Measurements from ENCODE around the gene MOCOS. TPM values are rescaled to one million over a fixed set of nuclear protein-coding genes. Genes with fewer than 3 reads are reported as not detected.

Gene MOCOS
- polyA plus RNA-seq, 1 donor (not counting 4 experiments of a cell fraction or from before 2014, with no cell fraction given) = 2.8 TPM

- Histone ChIP-seq H3K27me3 (ENCODE audit: control insufficient read depth, extremely low read depth, insufficient read depth, low read length) (no peaks in the 10 kb centered on the region), H3K4me2 (ENCODE audit: control insufficient read depth, extremely low read depth, insufficient read depth, low read depth, low read length) (no peak overlapping the region), H3K9ac (ENCODE audit: control insufficient read depth, extremely low read depth, insufficient read depth, low read length) (no peak overlapping the region), H3K27ac (ENCODE audit: control insufficient read depth, insufficient read depth, low read length) (no peak overlapping the region), H3K9me3 (ENCODE audit: control insufficient read depth, low read depth, low read length) (no peaks in the 10 kb centered on the region), H4K20me1 (ENCODE audit: control insufficient read depth, extremely low read depth, insufficient read depth, low read length) (no peaks in the 10 kb centered on the region), H3K9me1 (ENCODE audit: control insufficient read depth, extremely low read depth, insufficient read depth, low read length) (no peaks in the 10 kb centered on the region), H3K4me1 (ENCODE audit: control insufficient read depth, extremely low read depth, insufficient read depth, low read length) (peaks cover 12% of the 10 kb centered on the region), H3K36me3 (ENCODE audit: control insufficient read depth in 2 of 2, extremely low read depth in 1 of 2, insufficient read depth in 2 of 2, low read length in 2 of 2) (no peaks in the 10 kb centered on the region), H3K79me2 (ENCODE audit: control insufficient read depth, insufficient read depth, low read length) (peaks cover 1% of the 10 kb centered on the region), H3K4me3 (ENCODE audit: control insufficient read depth in 2 of 3, extremely low read depth in 1 of 3, insufficient read depth in 2 of 3, low read depth in 1 of 3, low read length in 3 of 3) (no peak overlapping the region), H2AFZ (ENCODE audit: control insufficient read depth, low read length) (no peak overlapping the region)
- TF ChIP-seq CTCF (optimal IDR thresholded peaks at IDR 0.05 in 1 of 3, IDR thresholded peaks at IDR 0.05 in 1 of 3, conservative IDR thresholded peaks at IDR 0.05 in 1 of 3; ENCODE audit: extremely low read depth in 1 of 3, insufficient read depth in 2 of 3, low read length in 3 of 3) (no peak), EZH2 (IDR thresholded peaks at IDR 0.05; ENCODE audit: low read length) (no peak)
- FAIRE-seq = no peak
- dilution Hi-C loops (cut with MboI; ENCODE audit: extremely low pct_ligation_motif_present, low sequenced_read_pairs) = no loop called here
- DNase-seq (ENCODE audit: low read depth, low spot score) = no peak
Observed at GRCh38 chr18:36299015-36299414, 111.7 kb downstream of the MOCOS start.

- TF ChIP-seq EZH2 (IDR thresholded peaks at IDR 0.05; ENCODE audit: low read length) (no peak), CTCF (optimal IDR thresholded peaks at IDR 0.05 in 1 of 3, IDR thresholded peaks at IDR 0.05 in 1 of 3, conservative IDR thresholded peaks at IDR 0.05 in 1 of 3; ENCODE audit: extremely low read depth in 1 of 3, insufficient read depth in 2 of 3, low read length in 3 of 3) (no peak)
- Histone ChIP-seq H3K9me1 (ENCODE audit: control insufficient read depth, extremely low read depth, insufficient read depth, low read length) (no peaks in the 10 kb centered on the region), H3K9me3 (ENCODE audit: control insufficient read depth, low read depth, low read length) (no peaks in the 10 kb centered on the region), H3K4me1 (ENCODE audit: control insufficient read depth, extremely low read depth, insufficient read depth, low read length) (peaks cover 12% of the 10 kb centered on the region), H4K20me1 (ENCODE audit: control insufficient read depth, extremely low read depth, insufficient read depth, low read length) (no peaks in the 10 kb centered on the region), H3K27me3 (ENCODE audit: control insufficient read depth, extremely low read depth, insufficient read depth, low read length) (no peaks in the 10 kb centered on the region), H2AFZ (ENCODE audit: control insufficient read depth, low read length) (no peak overlapping the region), H3K79me2 (ENCODE audit: control insufficient read depth, insufficient read depth, low read length) (peaks cover 1% of the 10 kb centered on the region), H3K36me3 (ENCODE audit: control insufficient read depth in 2 of 2, extremely low read depth in 1 of 2, insufficient read depth in 2 of 2, low read length in 2 of 2) (no peaks in the 10 kb centered on the region), H3K27ac (ENCODE audit: control insufficient read depth, insufficient read depth, low read length) (no peak overlapping the region), H3K9ac (ENCODE audit: control insufficient read depth, extremely low read depth, insufficient read depth, low read length) (no peak overlapping the region), H3K4me2 (ENCODE audit: control insufficient read depth, extremely low read depth, insufficient read depth, low read depth, low read length) (no peak overlapping the region), H3K4me3 (ENCODE audit: control insufficient read depth in 2 of 3, extremely low read depth in 1 of 3, insufficient read depth in 2 of 3, low read depth in 1 of 3, low read length in 3 of 3) (no peak overlapping the region)
- DNase-seq (ENCODE audit: low read depth, low spot score) (no peak), FAIRE-seq (no peak)
- dilution Hi-C loops (cut with MboI; ENCODE audit: extremely low pct_ligation_motif_present, low sequenced_read_pairs) = no loop called here
Observed at GRCh38 chr18:36300211-36300610, 112.9 kb downstream of the MOCOS start.

Measured in keratinocyte (primary cell).